Lower leg skin (tissue), 4 donors: ENCODE data around the gene ABHD2. TPM values are rescaled to one million over a fixed set of nuclear protein-coding genes. Genes with fewer than 3 reads are reported as not detected.
"Not testable (repeated sequence)": the region's sequence is repeated elsewhere in the genome, so short reads cannot be mapped to it uniquely, and the experiment has no call there.

ENCODE experiments used
- DNase-seq, 2 donors: peaks; one replicate each; pipeline ENCODE4 v3.0.0-alpha.2; 2019; ENCODE audit warnings: low spot score in 2 of 2
- H3K4me3 ChIP-seq: fragments of 200-600 bp; sonication (generic); 2 replicates; pipeline ENCODE4 v1.5.1; 2017; ENCODE audit warnings: mild to moderate bottlenecking, low read depth; ENCODE audit not compliant: poor library complexity, severe bottlenecking
- POLR2A ChIP-seq, 2 donors: fragments of 450-650 bp; IDR thresholded peaks; one replicate each; pipeline ENCODE4 v1.6.1; 2016 to 2017; ENCODE audit warnings: antibody characterized with exemption in 2 of 2, mild to moderate bottlenecking in 1 of 2, moderate library complexity in 1 of 2
- WGBS, 2 donors: methylation state at CpG; one replicate each; pipeline ENCODE4 v1.1.5; 2018; 5-methylcytosine and 5-hydroxymethylcytosine counted together
- intact Hi-C: fragments of 100-400 bp; cut with DNase I; formaldehyde crosslinking; loops from one replicate; pipeline ENCODE4 v1.15.0; 2023; ENCODE audit warnings: low total_unique reads
- total RNA-seq, 4 donors: library from RNA; depleted of rRNA; stranded (reverse); fragments of >200 nt; gene quantifications; one replicate each; pipeline ENCODE4 v1.1.0, GENCODE V29; 2016
- TF ChIP-seq, protein P1 (sequence below), 3 donors: fragments of 450-650 bp; IDR thresholded peaks; one replicate each; pipeline ENCODE4 v1.5.1; 2016; ENCODE audit warnings: antibody characterized with exemption in 3 of 3, mild to moderate bottlenecking in 3 of 3, moderate library complexity in 2 of 3

Gene ABHD2
- total RNA-seq, 4 donors from 2014 or later = 21.5 to 57.3 (median 38.5) TPM

DNA sequence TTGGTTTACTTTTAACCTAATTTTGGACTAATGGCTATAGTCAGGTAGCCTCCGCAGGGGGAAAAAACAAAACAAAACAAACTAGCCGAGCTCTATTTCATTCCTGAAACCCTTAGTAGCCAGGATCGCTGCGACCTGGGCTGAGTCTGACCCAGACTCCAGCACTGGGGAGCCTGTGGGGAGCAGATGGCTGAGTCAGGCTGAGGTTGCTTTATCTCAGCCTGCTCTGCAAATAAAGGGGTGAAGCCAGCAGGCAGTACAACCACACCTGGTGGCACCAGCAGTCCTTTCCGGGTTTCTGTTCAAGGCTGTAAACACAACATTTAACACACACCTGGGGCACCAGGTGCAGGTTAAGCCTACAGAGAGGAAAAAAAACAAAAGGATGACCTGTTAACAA is 27.3 kb downstream of the ABHD2 start:
- DNase-seq = no peak
- no peak for TF ChIP-seq POLR2A (IDR thresholded peaks at IDR 0.05)
- TF ChIP-seq, protein P1, sequence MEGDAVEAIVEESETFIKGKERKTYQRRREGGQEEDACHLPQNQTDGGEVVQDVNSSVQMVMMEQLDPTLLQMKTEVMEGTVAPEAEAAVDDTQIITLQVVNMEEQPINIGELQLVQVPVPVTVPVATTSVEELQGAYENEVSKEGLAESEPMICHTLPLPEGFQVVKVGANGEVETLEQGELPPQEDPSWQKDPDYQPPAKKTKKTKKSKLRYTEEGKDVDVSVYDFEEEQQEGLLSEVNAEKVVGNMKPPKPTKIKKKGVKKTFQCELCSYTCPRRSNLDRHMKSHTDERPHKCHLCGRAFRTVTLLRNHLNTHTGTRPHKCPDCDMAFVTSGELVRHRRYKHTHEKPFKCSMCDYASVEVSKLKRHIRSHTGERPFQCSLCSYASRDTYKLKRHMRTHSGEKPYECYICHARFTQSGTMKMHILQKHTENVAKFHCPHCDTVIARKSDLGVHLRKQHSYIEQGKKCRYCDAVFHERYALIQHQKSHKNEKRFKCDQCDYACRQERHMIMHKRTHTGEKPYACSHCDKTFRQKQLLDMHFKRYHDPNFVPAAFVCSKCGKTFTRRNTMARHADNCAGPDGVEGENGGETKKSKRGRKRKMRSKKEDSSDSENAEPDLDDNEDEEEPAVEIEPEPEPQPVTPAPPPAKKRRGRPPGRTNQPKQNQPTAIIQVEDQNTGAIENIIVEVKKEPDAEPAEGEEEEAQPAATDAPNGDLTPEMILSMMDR (IDR thresholded peaks at IDR 0.05) = no peak
- intact Hi-C loops = no loop called here
- WGBS, 2 donors = 88 to 90% methylated on average over 5 of the region's 5 CpGs
- no peak overlapping the region for H3K4me3 ChIP-seq

DNA sequence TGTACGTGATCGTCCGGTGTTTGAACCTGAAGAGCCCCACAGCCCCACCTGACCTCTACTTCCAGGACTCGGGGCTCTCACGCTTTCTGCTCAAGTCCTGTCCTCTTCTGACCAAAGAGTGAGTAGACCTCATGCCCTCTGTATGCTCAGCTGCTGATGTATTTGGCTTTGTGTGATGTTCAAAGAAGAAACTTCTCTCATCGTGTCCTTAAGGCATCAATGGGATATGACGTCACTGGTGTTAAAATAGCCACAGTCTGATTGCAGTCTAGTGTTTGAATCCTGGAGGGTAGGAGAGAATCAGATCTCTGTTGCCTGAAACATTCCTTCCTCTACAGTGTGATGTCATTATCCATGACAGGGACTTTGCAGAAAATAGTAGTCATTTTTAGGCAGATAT is 28.1 kb downstream of the ABHD2 start:
- DNase-seq = no peak
- TF ChIP-seq POLR2A (IDR thresholded peaks at IDR 0.05) = no peak
- TF ChIP-seq, protein P1 (IDR thresholded peaks at IDR 0.05) = no peak
- no peak overlapping the region for H3K4me3 ChIP-seq
- 87 to 90% methylated on average over 7 of the region's 7 CpGs for WGBS, 2 donors
- intact Hi-C loops = no loop called here

DNA sequence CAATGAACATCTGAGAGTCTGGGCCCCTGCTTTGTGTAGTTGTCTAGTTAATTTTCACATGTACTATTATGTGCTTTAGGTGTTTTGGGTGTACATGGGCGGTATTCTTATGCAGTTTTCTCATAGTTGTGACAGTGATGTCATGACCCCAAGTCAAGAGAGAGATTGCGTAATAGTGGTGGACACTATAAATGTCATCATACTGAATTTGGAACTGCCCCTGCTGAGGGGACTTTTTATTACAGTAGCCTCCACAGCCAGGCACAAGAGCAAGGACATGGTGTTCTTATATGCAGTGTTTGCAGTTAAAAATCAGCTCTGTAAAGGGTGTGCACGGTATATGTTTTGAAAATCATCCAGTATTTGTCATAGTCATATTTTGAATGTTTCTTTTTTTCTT is 29.5 kb downstream of the ABHD2 start:
- no peak for DNase-seq
- no peak overlapping the region for H3K4me3 ChIP-seq
- 79 to 89% methylated on average over 3 of the region's 3 CpGs for WGBS, 2 donors
- TF ChIP-seq, protein P1 (IDR thresholded peaks at IDR 0.05) = no peak
- no peak for TF ChIP-seq POLR2A (IDR thresholded peaks at IDR 0.05)
- intact Hi-C loops = no loop called here

DNA sequence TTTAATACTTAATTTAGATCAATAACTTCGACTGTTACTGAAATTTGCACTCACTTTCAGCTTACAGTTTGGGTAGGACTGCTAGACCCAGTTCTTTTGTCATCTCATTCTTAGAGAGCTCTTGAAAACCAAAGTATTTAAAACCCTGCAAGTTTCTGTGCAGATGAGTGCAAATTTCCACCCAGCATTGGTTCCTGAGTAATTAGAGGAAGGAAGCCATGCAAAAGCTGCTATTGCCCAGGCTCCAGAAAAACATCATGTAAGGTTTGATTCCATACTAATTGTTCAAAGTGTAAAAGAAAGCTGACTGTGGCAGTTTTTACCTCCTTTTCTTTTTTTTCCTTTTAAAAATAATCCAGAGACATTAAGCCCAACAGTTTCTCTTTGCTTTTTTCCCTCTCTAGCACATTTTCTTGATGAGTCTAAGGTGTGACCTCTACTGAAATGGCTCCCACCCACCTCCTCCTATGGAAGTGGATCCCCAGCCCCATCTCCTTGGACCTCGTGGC is 30.3 kb downstream of the ABHD2 start:
- intact Hi-C loops = no loop called here
- DNase-seq = no peak
- H3K4me3 ChIP-seq = no peak overlapping the region
- 63 to 72% methylated on average over 2 of the region's 2 CpGs for WGBS, 2 donors
- no peak for TF ChIP-seq POLR2A (IDR thresholded peaks at IDR 0.05)
- TF ChIP-seq, protein P1 (IDR thresholded peaks at IDR 0.05) = no peak

DNA sequence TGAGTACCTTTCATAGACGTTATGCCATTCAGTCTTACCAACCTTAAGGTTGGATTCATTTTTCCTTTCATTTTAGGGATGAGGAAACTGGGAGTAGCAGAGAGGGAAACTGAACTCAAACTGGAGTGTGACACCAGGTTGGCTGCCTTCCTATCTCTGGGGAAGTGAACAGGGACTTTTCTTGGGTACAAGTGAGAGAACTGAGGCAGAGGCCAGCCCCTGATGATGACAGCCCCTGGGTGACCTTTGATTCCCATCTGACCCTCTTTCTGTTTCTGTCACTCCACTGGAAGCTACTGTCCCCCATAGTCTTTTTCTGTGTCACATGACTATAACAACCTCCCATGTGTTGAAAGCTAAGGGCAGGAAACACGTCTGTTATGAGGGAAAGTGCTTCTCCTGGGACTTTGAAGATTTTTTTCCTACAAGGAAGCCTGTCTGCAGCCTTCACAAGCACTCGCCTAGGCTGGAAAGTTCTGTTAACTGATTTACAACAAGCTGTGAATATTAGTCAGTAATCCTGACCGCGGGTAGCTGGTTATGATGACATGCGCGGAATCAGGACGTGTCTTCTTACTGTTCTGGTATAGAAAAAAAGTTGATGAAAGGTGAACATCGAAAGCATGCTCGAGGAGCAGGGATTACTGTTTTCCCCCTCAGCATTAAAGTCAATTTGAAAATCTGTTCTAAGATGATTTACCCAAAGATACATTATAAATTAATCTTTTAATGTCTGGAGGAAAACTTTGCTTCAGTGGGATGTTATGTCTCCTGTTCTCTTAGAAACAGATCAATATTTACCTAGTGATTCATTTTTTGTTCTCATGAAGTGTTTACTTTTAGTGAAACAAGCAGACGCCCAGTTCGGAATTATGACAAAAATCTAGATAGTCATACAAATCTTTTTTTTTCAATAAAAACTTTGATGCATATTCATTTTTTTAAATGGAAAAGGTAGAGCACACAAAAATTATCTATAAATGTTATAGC is 31.5 kb downstream of the ABHD2 start:
- no peak overlapping the region for H3K4me3 ChIP-seq
- WGBS, 2 donors = 28 to 31% methylated on average over 12 of the region's 12 CpGs
- TF ChIP-seq POLR2A (IDR thresholded peaks at IDR 0.05) = no peak
- TF ChIP-seq, protein P1 (IDR thresholded peaks at IDR 0.05) = no peak
- no peak for DNase-seq
- intact Hi-C loops = no loop called here

DNA sequence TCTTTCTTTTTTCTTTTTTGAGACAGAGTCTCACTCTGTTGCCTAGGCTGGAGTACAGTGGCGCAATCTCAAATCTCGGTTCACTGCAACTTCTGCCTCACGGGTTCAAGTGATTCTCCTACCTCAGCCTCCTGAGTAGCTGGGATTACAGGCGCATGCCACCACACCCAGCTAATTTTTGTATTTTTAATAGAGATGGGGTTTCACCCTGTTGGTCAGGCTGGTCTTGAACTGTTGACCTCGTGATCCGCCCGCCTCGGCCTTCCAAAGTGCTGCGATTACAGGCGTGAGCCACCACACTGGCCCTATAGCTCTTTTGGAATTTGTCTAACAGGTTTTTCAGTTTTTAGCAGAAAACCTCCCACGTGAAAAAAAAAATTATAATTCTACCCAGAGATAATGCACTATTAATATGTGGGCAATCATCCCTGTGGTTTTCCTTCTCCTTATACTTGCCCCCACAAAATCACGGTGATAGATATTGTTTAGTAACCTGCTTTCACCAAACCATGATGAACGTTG is 32.3 kb downstream of the ABHD2 start:
- DNase-seq, intact Hi-C loops, H3K4me3 ChIP-seq: not testable (repeated sequence)
- 60 to 77% methylated on average over 13 of the region's 13 CpGs for WGBS, 2 donors
